ENCODE data around the gene LSM4.

The LSM4 gene

GRCh38 chr19:18269070-18269723 is 53.7 kb downstream of the LSM4 start:
- no peak overlapping the region for H3K4me3 Mint-ChIP-seq
- TF ChIP-seq CTCF (IDR thresholded peaks at IDR 0.05; ENCODE audit: unreplicated experiment in 3 of 3): no peak
- H3K9me3 Mint-ChIP-seq: no peaks in the 10 kb centered on the region
- no peaks in the 10 kb centered on the region for H3K27me3 Mint-ChIP-seq (ENCODE audit: low read depth)
- H3K27ac Mint-ChIP-seq: no peak overlapping the region
- H3K36me3 Mint-ChIP-seq (ENCODE audit: low read depth): peaks cover 26% of the 10 kb centered on the region
- no peaks in the 10 kb centered on the region for H3K4me1 Mint-ChIP-seq

GRCh38 chr19:18266771-18267686 is 55.8 kb downstream of the LSM4 start:
- TF ChIP-seq CTCF (IDR thresholded peaks at IDR 0.05; ENCODE audit: unreplicated experiment in 3 of 3): no peak

DNA sequence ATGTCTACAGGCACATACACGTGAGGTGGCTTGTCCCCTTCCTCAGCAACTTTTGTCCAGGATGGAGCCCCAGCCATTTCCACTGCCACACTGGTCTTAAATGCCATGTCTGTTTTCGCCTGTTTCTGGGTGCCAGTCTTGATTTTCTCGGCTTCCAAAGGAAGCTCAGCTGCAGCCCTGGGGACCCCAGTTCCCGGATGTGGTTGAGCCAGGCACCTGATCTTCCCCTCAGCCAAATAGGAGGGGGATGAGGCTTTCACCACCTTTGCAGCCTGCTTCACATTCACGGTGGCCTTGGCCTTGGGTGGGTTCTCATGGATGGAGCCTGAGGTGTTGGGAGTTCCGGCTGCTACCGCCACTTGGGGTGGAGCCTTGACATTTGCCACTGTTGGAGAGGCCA is 57.3 kb downstream of the LSM4 start:
- Mint-ChIP-seq H3K4me3 (no peak overlapping the region), H3K27ac (no peak overlapping the region), H3K4me1 (no peaks in the 10 kb centered on the region), H3K9me3 (no peaks in the 10 kb centered on the region), H3K36me3 (ENCODE audit: low read depth) (peaks cover 29% of the 10 kb centered on the region), H3K27me3 (ENCODE audit: low read depth) (peaks cover 4% of the 10 kb centered on the region)
- TF ChIP-seq CTCF (IDR thresholded peaks at IDR 0.05; ENCODE audit: unreplicated experiment in 3 of 3): no peak

More at GRCh38 chr19:18266771-18267686, 55.8 kb downstream of the LSM4 start:
- no peaks in the 10 kb centered on the region for H3K9me3 Mint-ChIP-seq
- no peaks in the 10 kb centered on the region for H3K27me3 Mint-ChIP-seq (ENCODE audit: low read depth)
- H3K4me3 Mint-ChIP-seq: no peak overlapping the region
- H3K4me1 Mint-ChIP-seq: no peaks in the 10 kb centered on the region
- H3K27ac Mint-ChIP-seq: no peak overlapping the region
- peaks cover 26% of the 10 kb centered on the region for H3K36me3 Mint-ChIP-seq (ENCODE audit: low read depth)

DNA sequence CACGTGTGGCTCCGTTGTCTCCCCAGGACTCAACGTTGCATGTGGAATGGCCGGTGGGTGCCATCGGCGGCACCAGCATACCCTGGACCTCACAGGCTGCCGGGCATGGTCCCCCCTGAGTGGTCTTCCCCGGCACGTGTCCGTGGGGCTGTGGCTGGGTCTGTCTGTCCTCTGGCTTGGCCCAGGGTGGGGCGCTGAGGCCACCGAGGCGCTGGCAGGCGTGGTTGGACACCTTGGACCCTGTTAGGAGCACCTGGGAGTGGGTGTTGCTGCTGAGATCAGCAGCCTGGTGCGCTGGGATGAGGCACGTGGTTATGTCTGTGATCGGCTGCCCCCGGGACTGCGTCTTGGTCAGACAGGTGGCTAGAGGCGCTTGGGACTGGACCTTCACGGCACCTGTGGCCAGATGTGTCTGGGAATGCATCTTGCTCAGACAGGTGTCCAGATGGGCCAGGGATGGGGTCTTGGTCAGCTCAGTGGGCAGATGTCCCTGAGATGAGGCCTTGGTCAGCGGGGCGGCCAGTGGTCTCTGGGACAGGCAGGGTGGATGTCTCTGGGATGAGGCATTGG is 57.8 kb downstream of the LSM4 start:
- Mint-ChIP-seq H3K27ac (no peak overlapping the region), H3K4me3 (no peak overlapping the region), H3K27me3 (ENCODE audit: low read depth) (peaks cover 4% of the 10 kb centered on the region), H3K36me3 (ENCODE audit: low read depth) (peaks cover 29% of the 10 kb centered on the region), H3K4me1 (no peaks in the 10 kb centered on the region), H3K9me3 (no peaks in the 10 kb centered on the region)
- no peak for TF ChIP-seq CTCF (IDR thresholded peaks at IDR 0.05; ENCODE audit: unreplicated experiment in 3 of 3)

DNA sequence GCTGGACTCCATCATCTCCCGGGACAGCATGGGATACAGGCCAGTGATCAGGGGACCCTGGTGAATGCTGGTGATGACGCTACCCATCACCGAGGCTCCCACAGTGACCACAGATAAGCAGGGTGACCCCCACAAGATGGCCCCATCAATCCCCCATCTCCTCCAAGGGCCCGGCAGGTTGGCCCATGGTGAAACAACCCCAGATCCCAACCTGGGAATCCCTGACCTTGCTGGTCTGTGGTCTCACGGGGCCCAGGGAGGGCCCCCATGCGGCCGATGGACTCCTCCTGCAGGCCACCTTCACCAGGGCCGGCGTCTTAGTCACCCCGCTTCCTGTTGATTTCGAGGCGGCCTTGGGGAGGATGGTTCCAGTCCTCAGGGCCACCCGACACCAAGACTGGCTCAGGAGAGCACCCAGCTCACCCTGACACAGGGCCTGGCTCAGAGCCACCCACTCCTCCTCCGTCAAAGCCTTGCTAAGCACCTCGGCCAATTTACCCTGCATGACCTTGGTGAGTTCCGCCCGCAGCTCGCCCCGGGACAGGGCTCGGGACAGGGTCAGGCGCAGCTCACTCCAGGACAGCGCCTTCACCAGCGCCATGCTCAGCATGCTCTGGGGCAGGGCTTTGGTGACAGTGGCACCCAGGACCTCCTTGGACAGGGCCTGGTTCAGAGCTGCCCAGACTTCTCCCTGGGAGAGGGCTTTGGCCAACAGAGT is 58.6 kb downstream of the LSM4 start:
- Mint-ChIP-seq H3K27me3 (ENCODE audit: low read depth) (peaks cover 4% of the 10 kb centered on the region), H3K4me1 (no peaks in the 10 kb centered on the region), H3K36me3 (ENCODE audit: low read depth) (peaks cover 29% of the 10 kb centered on the region), H3K9me3 (no peaks in the 10 kb centered on the region), H3K4me3 (no peak overlapping the region), H3K27ac (no peak overlapping the region)
- TF ChIP-seq CTCF (IDR thresholded peaks at IDR 0.05; ENCODE audit: unreplicated experiment in 3 of 3): no peak

Measured in nephron (organoid).